CD14-positive monocyte (primary cell): ENCODE results near the gene PIK3R1. TPM values are rescaled to one million over a fixed set of nuclear protein-coding genes. Genes with fewer than 3 reads are reported as not detected.

Experiments
- DNase-seq, 3 donors: peaks; one replicate each; pipeline ENCODE4 v3.0.0-alpha.2; 2011 to 2022
- H2AFZ ChIP-seq: 2 replicates; pipeline ENCODE4 v1.6.0; 2012; ENCODE audit warnings: mild to moderate bottlenecking, low read depth, low read length, inconsistent platforms; ENCODE audit not compliant: insufficient read depth, poor library complexity, severe bottlenecking
- H3K27ac ChIP-seq, 2 donors: 1 replicate in 1 of 2; 2 replicates in 1 of 2; pipeline ENCODE4 v1.5.1; 2012 to 2013; ENCODE audit warnings: low read length in 2 of 2, control low read depth in 1 of 2, inconsistent platforms in 1 of 2, low read depth in 1 of 2, mild to moderate bottlenecking in 1 of 2
- H3K27me3 ChIP-seq, 2 donors: one replicate each; pipeline versions ENCODE4 v1.6.0 to v1.6.1; 2011 to 2013; ENCODE audit warnings: low read length in 2 of 2; ENCODE audit not compliant: control insufficient read depth in 2 of 2, insufficient read depth in 2 of 2
- H3K36me3 ChIP-seq, 2 donors: replicated peaks in 1 of 2; 1 replicate in 1 of 2; 2 replicates in 1 of 2; pipeline versions ENCODE4 v1.5.1 to v1.6.1; 2012 to 2013; ENCODE audit warnings: low read length in 2 of 2, control low read depth in 1 of 2, inconsistent platforms in 1 of 2, mild to moderate bottlenecking in 1 of 2; ENCODE audit not compliant: insufficient read depth in 2 of 2, control insufficient read depth in 1 of 2
- H3K4me1 ChIP-seq, 2 donors: 1 replicate in 1 of 2; 2 replicates in 1 of 2; pipeline versions ENCODE4 v1.5.1 to v1.6.1; 2012 to 2013; ENCODE audit warnings: low read length in 2 of 2, control low read depth in 1 of 2, inconsistent platforms in 1 of 2, mild to moderate bottlenecking in 1 of 2, moderate library complexity in 1 of 2; ENCODE audit not compliant: insufficient read depth in 2 of 2, control insufficient read depth in 1 of 2
- H3K4me2 ChIP-seq: replicated peaks from 2 replicates; pipeline ENCODE3; 2012; ENCODE audit warnings: low read length, moderate library complexity, mild to moderate bottlenecking; ENCODE audit not compliant: poor library complexity, severe bottlenecking; ENCODE audit errors: extremely low read depth
- H3K4me3 ChIP-seq, 3 experiments: fragments of 200-600 bp in 1 of 3; sonication (generic) in 1 of 3; replicated peaks in 1 of 3; 1 replicate in 2 of 3; 2 replicates in 1 of 3; pipeline ENCODE4 v1.5.1; 2011 to 2013; ENCODE audit warnings: low read length in 3 of 3, mild to moderate bottlenecking in 3 of 3, control low read depth in 2 of 3, low read depth in 2 of 3, inconsistent platforms in 1 of 3, moderate library complexity in 1 of 3
- H3K79me2 ChIP-seq: 2 replicates; pipeline ENCODE4 v1.6.0; 2012; ENCODE audit warnings: mild to moderate bottlenecking, control low read depth, inconsistent platforms, low read length, moderate library complexity; ENCODE audit not compliant: insufficient read depth
- H3K9ac ChIP-seq: 2 replicates; pipeline ENCODE4 v1.6.0; 2017; ENCODE audit warnings: low read length, mild to moderate bottlenecking; ENCODE audit not compliant: insufficient read depth, poor library complexity, severe bottlenecking
- H3K9me3 ChIP-seq, 2 donors: replicated peaks in 1 of 2; 1 replicate in 1 of 2; 2 replicates in 1 of 2; pipeline versions ENCODE4 v1.5.1 to v1.6.1; 2012 to 2013; ENCODE audit warnings: low read length in 2 of 2, control low read depth in 1 of 2; ENCODE audit not compliant: control insufficient read depth in 1 of 2, insufficient read depth in 1 of 2
- H4K20me1 ChIP-seq: 2 replicates; pipeline ENCODE4 v1.6.0; 2012; ENCODE audit warnings: mild to moderate bottlenecking, low read length, control low read depth, moderate library complexity; ENCODE audit not compliant: insufficient read depth
- H3K27ac Mint-ChIP-seq, 7 donors: one replicate each; pipeline ENCODE4 v1.8.0; 2020; ENCODE audit warnings: mild to moderate bottlenecking in 7 of 7, mixed read lengths in 7 of 7, moderate library complexity in 6 of 7, inconsistent platforms in 2 of 7
- H3K27me3 Mint-ChIP-seq, 3 donors: one replicate each; pipeline ENCODE4 v1.8.0; 2021 to 2022; ENCODE audit warnings: low read depth in 3 of 3, mild to moderate bottlenecking in 3 of 3, mixed read lengths in 3 of 3, moderate library complexity in 3 of 3, inconsistent platforms in 1 of 3
- H3K36me3 Mint-ChIP-seq, 2 donors: one replicate each; pipeline ENCODE4 v1.8.0; 2020; ENCODE audit warnings: mixed read lengths in 2 of 2, inconsistent platforms in 1 of 2, mild to moderate bottlenecking in 1 of 2
- H3K4me1 Mint-ChIP-seq: one replicate; pipeline ENCODE4 v1.8.0; 2020; ENCODE audit warnings: mild to moderate bottlenecking, mixed read lengths
- H3K4me3 Mint-ChIP-seq, 2 donors: one replicate each; pipeline ENCODE4 v1.8.0; 2020; ENCODE audit warnings: mild to moderate bottlenecking in 2 of 2, mixed read lengths in 2 of 2, moderate library complexity in 1 of 2
- H3K9me3 Mint-ChIP-seq, 7 donors: one replicate each; pipeline ENCODE4 v1.8.0; 2020 to 2022; ENCODE audit warnings: mixed read lengths in 7 of 7, mild to moderate bottlenecking in 6 of 7, moderate library complexity in 6 of 7, inconsistent platforms in 2 of 7
- WGBS: methylation state at CpG from one replicate; pipeline ENCODE4 v1.1.5; 2013; ENCODE audit warnings: missing lambda C conversion rate; ENCODE audit not compliant: insufficient coverage; 5-methylcytosine and 5-hydroxymethylcytosine counted together
- intact Hi-C, 2 donors: fragments of 100-400 bp; cut with micrococcal nuclease; formaldehyde crosslinking; loops; one replicate each; pipeline versions ENCODE4 v1.15.0 to v1.15.1; 2023
- polyA plus RNA-seq, 3 donors: library from polyadenylated mRNA; depleted of rRNA in 1 of 3; unstranded in 2 of 3; stranded (reverse) in 1 of 3; fragments of 300-500 nt in 2 of 3; fragments of >200 nt in 1 of 3; fragmentation: Illumina TruSeq in 2 of 3; gene quantifications; 1 replicate in 2 of 3; 2 replicates in 1 of 3; pipeline ENCODE4 v1.2.3, GENCODE V29; 2012 to 2021
- TF ChIP-seq, protein P1 (sequence below): fragments of 200-600 bp; IDR thresholded peaks from one replicate; pipeline ENCODE4 v1.8.0; 2022; ENCODE audit warnings: antibody characterized with exemption, mild to moderate bottlenecking

PIK3R1 gene
- polyA plus RNA-seq, 3 donors, result 9.5 to 25.5 (median 10.5) TPM

DNA sequence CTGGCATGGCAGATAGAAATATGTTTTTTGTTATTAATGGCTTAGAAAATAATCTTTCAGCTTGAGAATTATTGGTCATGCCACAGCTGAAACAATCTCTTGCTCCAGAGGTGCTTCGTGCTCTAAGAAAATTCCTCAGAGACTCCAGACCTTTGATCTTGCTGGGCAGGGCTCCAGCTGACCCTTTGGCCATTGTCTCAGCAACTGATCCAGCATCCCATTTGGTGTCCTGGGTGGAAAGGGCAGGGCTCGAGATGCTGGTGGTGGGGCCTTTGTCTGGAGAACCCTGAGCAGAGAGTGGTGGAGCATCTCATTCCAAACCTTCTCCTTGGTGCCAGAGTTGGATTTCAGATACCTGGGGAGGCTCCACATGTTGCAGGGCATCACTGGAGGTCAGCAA lies 43.2 kb upstream of the PIK3R1 start:
- Mint-ChIP-seq H3K4me1 (no peaks in the 10 kb centered on the region), H3K4me3 (no peak overlapping the region), H3K36me3 (no peaks in the 10 kb centered on the region), H3K9me3 (no peaks in the 10 kb centered on the region), H3K27ac (peak overlapping the region in 1 of 7 donors; percentile 28), H3K27me3 (no peaks in the 10 kb centered on the region)
- H3K36me3 ChIP-seq, result no peaks in the 10 kb centered on the region
- H3K79me2 ChIP-seq, result no peaks in the 10 kb centered on the region
- no peaks in the 10 kb centered on the region for H4K20me1 ChIP-seq
- H3K27ac ChIP-seq, result no peak overlapping the region
- no peaks in the 10 kb centered on the region for H3K27me3 ChIP-seq
- H2AFZ ChIP-seq, result no peak overlapping the region
- no peaks in the 10 kb centered on the region for H3K9me3 ChIP-seq
- TF ChIP-seq, protein P1, sequence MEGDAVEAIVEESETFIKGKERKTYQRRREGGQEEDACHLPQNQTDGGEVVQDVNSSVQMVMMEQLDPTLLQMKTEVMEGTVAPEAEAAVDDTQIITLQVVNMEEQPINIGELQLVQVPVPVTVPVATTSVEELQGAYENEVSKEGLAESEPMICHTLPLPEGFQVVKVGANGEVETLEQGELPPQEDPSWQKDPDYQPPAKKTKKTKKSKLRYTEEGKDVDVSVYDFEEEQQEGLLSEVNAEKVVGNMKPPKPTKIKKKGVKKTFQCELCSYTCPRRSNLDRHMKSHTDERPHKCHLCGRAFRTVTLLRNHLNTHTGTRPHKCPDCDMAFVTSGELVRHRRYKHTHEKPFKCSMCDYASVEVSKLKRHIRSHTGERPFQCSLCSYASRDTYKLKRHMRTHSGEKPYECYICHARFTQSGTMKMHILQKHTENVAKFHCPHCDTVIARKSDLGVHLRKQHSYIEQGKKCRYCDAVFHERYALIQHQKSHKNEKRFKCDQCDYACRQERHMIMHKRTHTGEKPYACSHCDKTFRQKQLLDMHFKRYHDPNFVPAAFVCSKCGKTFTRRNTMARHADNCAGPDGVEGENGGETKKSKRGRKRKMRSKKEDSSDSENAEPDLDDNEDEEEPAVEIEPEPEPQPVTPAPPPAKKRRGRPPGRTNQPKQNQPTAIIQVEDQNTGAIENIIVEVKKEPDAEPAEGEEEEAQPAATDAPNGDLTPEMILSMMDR, result no peak
- H3K9ac ChIP-seq, result no peak overlapping the region
- intact Hi-C loops, result no loop called here
- no peak overlapping the region for H3K4me3 ChIP-seq
- WGBS, result 100% methylated on average over 1 of the region's 2 CpGs
- no peak overlapping the region for H3K4me2 ChIP-seq
- no peak for DNase-seq
- H3K4me1 ChIP-seq, result no peaks in the 10 kb centered on the region

DNA sequence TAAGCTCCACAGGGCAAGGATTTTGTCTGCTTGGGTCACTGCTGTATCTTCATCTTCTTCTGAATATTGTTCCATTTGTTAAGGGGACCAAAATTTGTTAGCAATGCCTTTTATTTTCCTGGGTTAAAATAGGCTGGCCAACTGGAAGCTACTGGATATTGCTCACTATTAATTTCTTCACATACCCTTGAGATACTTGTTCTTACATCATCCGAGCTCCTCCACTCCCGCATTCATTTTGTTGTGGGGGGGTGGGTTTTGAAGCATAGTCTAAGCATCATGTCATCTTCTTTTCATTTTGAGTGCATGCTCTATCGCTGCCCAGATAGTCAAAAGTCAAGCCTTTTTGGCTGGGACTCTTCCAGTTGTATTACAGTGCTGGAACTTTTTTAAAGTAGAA lies 42.5 kb upstream of the PIK3R1 start:
- no CpG with 5 or more reads among the region's 3 CpGs for WGBS
- Histone ChIP-seq H2AFZ (no peak overlapping the region), H3K27me3 (no peaks in the 10 kb centered on the region), H3K9me3 (no peaks in the 10 kb centered on the region), H3K4me1 (no peaks in the 10 kb centered on the region), H3K79me2 (no peaks in the 10 kb centered on the region), H3K27ac (no peak overlapping the region), H3K4me3 (no peak overlapping the region), H4K20me1 (no peaks in the 10 kb centered on the region), H3K9ac (no peak overlapping the region), H3K4me2 (no peak overlapping the region), H3K36me3 (no peaks in the 10 kb centered on the region)
- TF ChIP-seq, protein P1, result no peak
- Mint-ChIP-seq H3K4me1 (no peaks in the 10 kb centered on the region), H3K27ac (no peak overlapping the region), H3K27me3 (no peaks in the 10 kb centered on the region), H3K36me3 (no peaks in the 10 kb centered on the region), H3K9me3 (peaks cover 0 to 3% (median 0%) of the 10 kb centered on the region in 7 donors), H3K4me3 (no peak overlapping the region)
- no peak for DNase-seq
- intact Hi-C loops, result no loop called here
